Kidney epithelial cell (primary cell): ENCODE measurements around the gene IL13. TPM values are rescaled to one million over a fixed set of nuclear protein-coding genes. Genes with fewer than 3 reads are reported as not detected.

Experiments used
- DNase-seq: peaks from one replicate; pipeline ENCODE4 v3.0.0-alpha.2; 2010; ENCODE audit warnings: low read depth
- H3K27me3 ChIP-seq: 2 replicates; pipeline ENCODE4 v1.6.0; 2011; ENCODE audit warnings: low read length; ENCODE audit not compliant: control insufficient read depth, insufficient read depth
- H3K36me3 ChIP-seq: 2 replicates; pipeline ENCODE4 v1.5.1; 2011; ENCODE audit warnings: low read length; ENCODE audit not compliant: control insufficient read depth, insufficient read depth
- H3K4me3 ChIP-seq: 2 replicates; pipeline ENCODE4 v1.5.1; 2011; ENCODE audit warnings: low read depth, mild to moderate bottlenecking, control low read depth, low read length
- total RNA-seq: library from RNA; depleted of rRNA; stranded (reverse); fragments of >200 nt; gene quantifications from 2 replicates; pipeline ENCODE4 v1.2.3, GENCODE V29; 2015
- TF ChIP-seq, protein P1 (sequence below): IDR thresholded peaks from 2 replicates; pipeline ENCODE4 v1.5.1; 2011; ENCODE audit warnings: mild to moderate bottlenecking, moderate library complexity, low read length, control low read depth, inconsistent platforms; ENCODE audit not compliant: insufficient read depth, poor library complexity, severe bottlenecking

IL13 gene
- total RNA-seq, 1 donor from 2014 or later = not detected

DNA sequence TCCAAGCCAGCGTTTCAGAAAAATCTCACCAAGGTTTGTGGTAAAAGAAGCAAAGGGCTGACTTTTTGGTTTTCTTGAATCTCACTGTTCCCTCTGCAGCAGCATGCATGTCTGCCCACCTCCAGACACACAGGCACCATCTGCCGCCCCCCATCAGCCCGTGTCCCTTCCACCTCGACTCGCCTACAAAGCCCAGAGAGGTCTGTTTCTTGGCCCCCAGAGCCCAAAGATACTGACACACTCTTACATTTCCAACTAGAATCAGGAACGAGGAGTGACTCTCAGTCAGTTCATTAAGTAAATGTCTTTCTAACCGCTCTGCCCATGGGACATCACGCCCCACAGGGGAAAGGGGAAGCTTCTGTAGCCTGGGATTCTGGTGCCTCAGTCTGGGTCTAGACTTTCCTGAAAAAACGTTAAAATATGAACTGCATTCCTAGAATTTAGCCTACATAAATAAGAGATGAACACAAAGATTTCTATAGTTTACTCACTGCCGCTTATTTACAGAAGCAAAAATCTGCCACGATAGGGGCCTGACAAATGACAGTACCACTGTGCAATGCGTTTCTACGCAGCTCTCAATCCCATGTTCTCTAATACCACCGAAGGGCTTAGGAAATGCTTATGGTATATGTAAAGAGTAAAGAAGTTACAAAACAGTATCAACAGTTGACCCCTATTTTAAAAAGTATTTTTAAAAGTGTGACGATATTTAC, 19.9 kb downstream of the IL13 start:
- Histone ChIP-seq H3K4me3 (no peak overlapping the region), H3K36me3 (no peaks in the 10 kb centered on the region), H3K27me3 (no peaks in the 10 kb centered on the region)
- TF ChIP-seq, protein P1, sequence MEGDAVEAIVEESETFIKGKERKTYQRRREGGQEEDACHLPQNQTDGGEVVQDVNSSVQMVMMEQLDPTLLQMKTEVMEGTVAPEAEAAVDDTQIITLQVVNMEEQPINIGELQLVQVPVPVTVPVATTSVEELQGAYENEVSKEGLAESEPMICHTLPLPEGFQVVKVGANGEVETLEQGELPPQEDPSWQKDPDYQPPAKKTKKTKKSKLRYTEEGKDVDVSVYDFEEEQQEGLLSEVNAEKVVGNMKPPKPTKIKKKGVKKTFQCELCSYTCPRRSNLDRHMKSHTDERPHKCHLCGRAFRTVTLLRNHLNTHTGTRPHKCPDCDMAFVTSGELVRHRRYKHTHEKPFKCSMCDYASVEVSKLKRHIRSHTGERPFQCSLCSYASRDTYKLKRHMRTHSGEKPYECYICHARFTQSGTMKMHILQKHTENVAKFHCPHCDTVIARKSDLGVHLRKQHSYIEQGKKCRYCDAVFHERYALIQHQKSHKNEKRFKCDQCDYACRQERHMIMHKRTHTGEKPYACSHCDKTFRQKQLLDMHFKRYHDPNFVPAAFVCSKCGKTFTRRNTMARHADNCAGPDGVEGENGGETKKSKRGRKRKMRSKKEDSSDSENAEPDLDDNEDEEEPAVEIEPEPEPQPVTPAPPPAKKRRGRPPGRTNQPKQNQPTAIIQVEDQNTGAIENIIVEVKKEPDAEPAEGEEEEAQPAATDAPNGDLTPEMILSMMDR = no peak
- no peak for DNase-seq

DNA sequence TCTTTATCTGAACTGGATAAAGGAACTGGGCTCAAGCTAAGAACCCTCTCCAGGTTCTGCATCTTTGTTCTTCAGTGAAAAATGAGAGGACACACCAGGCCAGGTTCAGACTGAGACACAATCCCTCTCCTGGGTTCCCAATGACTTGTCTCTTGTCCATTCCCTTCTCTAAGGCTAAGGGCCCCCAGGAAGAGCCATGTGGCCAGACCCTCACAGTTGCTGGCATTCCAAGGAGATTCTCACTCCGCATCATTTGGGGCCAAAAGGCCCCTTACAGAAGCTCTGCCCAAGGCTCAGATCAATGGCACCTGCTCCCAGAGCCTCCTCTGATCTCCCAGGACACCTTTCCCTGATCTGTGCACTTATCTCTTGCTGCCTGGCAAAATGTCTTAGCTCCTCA, 20.8 kb downstream of the IL13 start:
- TF ChIP-seq, protein P1 = no peak
- Histone ChIP-seq H3K36me3 (no peaks in the 10 kb centered on the region), H3K4me3 (no peak overlapping the region), H3K27me3 (no peaks in the 10 kb centered on the region)
- no peak for DNase-seq

DNA sequence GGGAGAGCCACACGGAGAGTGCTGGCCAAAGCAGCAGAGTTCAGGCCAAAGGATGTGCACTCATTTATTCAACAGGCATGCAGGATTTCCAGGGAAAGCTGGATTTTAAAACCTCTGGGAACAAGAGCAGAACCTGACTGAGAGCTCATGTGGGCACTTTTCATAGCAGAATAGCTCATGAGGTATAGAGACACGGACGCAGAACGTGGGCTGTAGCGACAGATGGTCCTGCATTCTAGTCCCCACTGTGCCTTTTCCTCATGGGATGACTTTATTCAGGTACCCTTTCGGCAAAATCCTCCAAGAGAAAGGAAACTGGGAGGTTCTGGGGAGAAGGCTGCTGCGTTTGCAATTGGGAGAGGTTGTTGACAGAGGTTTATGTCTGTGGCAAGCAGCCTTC, 21.2 kb downstream of the IL13 start:
- H3K4me3 ChIP-seq = no peak overlapping the region
- H3K36me3 ChIP-seq = no peaks in the 10 kb centered on the region
- H3K27me3 ChIP-seq = no peaks in the 10 kb centered on the region
- TF ChIP-seq, protein P1 = no peak
- no peak for DNase-seq

DNA sequence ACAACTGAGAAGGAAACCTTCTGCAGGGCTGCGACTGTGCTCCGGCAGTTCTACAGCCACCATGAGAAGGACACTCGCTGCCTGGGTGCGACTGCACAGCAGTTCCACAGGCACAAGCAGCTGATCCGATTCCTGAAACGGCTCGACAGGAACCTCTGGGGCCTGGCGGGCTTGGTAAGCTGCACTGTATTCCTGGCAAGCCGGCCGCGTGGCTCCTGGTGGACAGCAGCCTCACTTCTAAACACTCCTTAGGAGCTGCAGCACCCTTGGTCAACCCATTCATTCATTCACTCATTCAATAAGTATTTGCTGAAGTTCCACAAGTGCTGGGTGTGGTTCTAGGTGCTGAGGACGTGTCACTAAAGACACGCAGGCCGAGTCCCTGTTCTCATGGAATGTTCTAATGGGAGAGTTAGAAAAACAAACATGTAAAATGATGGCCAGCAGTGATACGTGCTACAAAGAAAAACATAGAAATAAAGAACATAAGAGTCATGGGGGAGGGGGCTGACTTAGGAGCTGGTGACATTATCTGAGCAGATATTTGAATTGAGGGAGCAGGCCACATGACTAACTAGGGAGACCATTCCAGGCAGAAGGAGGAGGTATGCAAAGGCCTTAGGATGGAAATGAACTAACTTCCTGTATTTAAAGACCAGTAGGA, 21.9 kb downstream of the IL13 start:
- H3K4me3 ChIP-seq = no peak overlapping the region
- H3K36me3 ChIP-seq = no peaks in the 10 kb centered on the region
- no peaks in the 10 kb centered on the region for H3K27me3 ChIP-seq
- TF ChIP-seq, protein P1 = no peak
- no peak for DNase-seq

DNA sequence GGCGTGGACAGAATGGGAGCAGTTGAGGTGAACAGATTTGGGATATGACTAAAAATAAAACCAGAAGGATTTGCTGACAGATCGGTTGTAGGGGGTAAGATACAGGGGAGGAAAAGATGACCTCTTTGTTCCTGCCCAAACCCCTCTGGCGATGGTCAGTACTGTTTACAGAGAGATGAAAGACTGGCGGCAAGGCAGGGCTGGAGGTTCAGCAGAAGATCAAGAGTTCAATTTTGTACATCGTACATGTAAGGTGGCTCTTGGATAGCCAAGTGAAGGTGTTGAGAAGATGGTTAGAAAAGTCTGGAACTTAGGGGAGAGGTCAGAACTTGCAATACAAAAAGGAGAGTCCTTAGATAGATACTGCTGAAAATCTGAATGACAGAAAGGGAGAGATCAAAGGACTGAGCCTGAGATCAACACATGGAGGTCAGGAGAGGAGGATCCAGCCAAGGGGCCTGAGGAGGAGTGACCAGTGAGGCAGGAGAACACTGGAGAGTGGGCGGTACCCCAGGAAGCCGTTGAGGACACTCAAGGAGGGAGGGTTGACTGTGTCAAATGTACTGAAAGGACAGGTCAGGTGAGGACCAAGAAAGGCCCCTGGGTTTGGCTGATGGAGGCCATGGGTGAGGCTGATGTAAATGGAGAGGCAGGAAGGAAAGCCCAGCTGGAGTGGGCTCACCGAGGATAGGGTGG, 23.0 kb downstream of the IL13 start:
- Histone ChIP-seq H3K27me3 (no peaks in the 10 kb centered on the region), H3K4me3 (no peak overlapping the region), H3K36me3 (no peaks in the 10 kb centered on the region)
- DNase-seq = no peak
- TF ChIP-seq, protein P1 = no peak

DNA sequence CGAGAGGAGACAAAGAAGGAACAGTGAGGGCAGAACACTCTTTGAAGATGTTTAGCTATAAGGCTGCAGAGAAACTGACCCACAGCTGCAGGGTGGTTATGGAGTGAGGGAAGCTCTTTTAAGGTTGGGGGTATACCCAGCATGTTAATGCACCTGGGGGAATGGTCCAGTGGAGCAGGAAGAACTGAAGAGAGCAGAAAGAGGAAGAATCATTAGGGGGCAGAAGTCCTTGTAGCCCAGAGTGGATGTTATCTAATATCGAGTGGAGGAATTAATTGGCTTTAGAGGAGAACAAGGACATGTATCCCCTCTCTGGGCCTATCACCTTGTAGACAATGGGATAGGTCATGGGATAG, 23.5 kb downstream of the IL13 start:
- TF ChIP-seq, protein P1 = no peak
- no peak overlapping the region for H3K4me3 ChIP-seq
- H3K36me3 ChIP-seq = no peaks in the 10 kb centered on the region
- DNase-seq = no peak
- H3K27me3 ChIP-seq = no peaks in the 10 kb centered on the region
